GM21576 (cell line): ENCODE measurements around the gene MEGF10.
A peak's percentile ranks its signal among the peaks of the same experiment; 100 is the strongest.

Source experiments
- ATAC-seq: cut with Tn5 transposase; IDR thresholded peaks from one replicate; pipeline ENCODE4 v1.9.1; 2021; ENCODE audit warnings: mild to moderate bottlenecking, moderate library complexity; ENCODE audit not compliant: unreplicated experiment

The MEGF10 gene

GRCh38 chr5:127409246-127409917 is 118.8 kb downstream of the MEGF10 start:
- no peak for ATAC-seq

GRCh38 chr5:127409921-127410675 is 119.5 kb downstream of the MEGF10 start:
- no peak for ATAC-seq

GRCh38 chr5:127410959-127411358 is 120.4 kb downstream of the MEGF10 start:
- ATAC-seq = peak; percentile 82

GRCh38 chr5:127411381-127411780 is 120.8 kb downstream of the MEGF10 start:
- ATAC-seq = peak; percentile 7

GRCh38 chr5:127412698-127413097 is 122.1 kb downstream of the MEGF10 start:
- no peak for ATAC-seq

- ATAC-seq = no peak
These were observed 124.4 kb downstream of the MEGF10 start for GRCh38 chr5:127415034-127415433.

- ATAC-seq = no peak
These were observed 126.3 kb downstream of the MEGF10 start for GRCh38 chr5:127416906-127417305.

GRCh38 chr5:127417528-127417927 is 126.9 kb downstream of the MEGF10 start:
- no peak for ATAC-seq

- ATAC-seq = no peak
These were observed 127.8 kb downstream of the MEGF10 start for GRCh38 chr5:127418367-127418766.

GRCh38 chr5:127418974-127419682 is 128.5 kb downstream of the MEGF10 start:
- ATAC-seq = no peak

GRCh38 chr5:127419683-127420257 is 129.2 kb downstream of the MEGF10 start:
- ATAC-seq = no peak

GRCh38 chr5:127420758-127421157 is 130.2 kb downstream of the MEGF10 start:
- ATAC-seq = no peak

GRCh38 chr5:127421471-127421870 is 130.9 kb downstream of the MEGF10 start:
- no peak for ATAC-seq

GRCh38 chr5:127423173-127423798 is 132.7 kb downstream of the MEGF10 start:
- peak; percentile 77 for ATAC-seq

GRCh38 chr5:127425037-127425436 is 134.4 kb downstream of the MEGF10 start:
- no peak for ATAC-seq

GRCh38 chr5:127425868-127426267 is 135.3 kb downstream of the MEGF10 start:
- no peak for ATAC-seq

GRCh38 chr5:127426661-127427060 is 136.1 kb downstream of the MEGF10 start:
- no peak for ATAC-seq

GRCh38 chr5:127428276-127428675 is 137.7 kb downstream of the MEGF10 start:
- ATAC-seq = no peak

- no peak for ATAC-seq
These were observed 138.2 kb downstream of the MEGF10 start for GRCh38 chr5:127428748-127429147.

GRCh38 chr5:127429928-127430327 is 139.3 kb downstream of the MEGF10 start:
- no peak for ATAC-seq

GRCh38 chr5:127430627-127431026 is 140.0 kb downstream of the MEGF10 start:
- ATAC-seq = no peak
